DND-41 (cell line): ENCODE measurements around the gene SEC22C.

Experiments
- ATAC-seq: fragments of 200-7000 bp; cut with Tn5 transposase; 3 replicates; pipeline ENCODE4 v1.9.1; 2021; ENCODE audit warnings: low read depth; ENCODE audit not compliant: insufficient read depth
- DNase-seq: peaks from one replicate; pipeline ENCODE4 v3.0.0-alpha.2; 2020
- H2AFZ ChIP-seq: 2 replicates; pipeline ENCODE4 v1.6.0; 2012; ENCODE audit warnings: low read depth, low read length
- H3K27ac ChIP-seq: 2 replicates; pipeline ENCODE4 v1.5.1; 2012; ENCODE audit warnings: low read length, inconsistent platforms
- H3K27me3 ChIP-seq: fragments of 200-600 bp; sonication (generic); 2 replicates; pipeline ENCODE4 v1.6.0; 2012; ENCODE audit warnings: low read length, mild to moderate bottlenecking, inconsistent platforms; ENCODE audit not compliant: insufficient read depth, poor library complexity
- H3K36me3 ChIP-seq: 2 replicates; pipeline ENCODE4 v1.5.1; 2012; ENCODE audit warnings: low read length, inconsistent platforms; ENCODE audit not compliant: insufficient read depth
- H3K4me1 ChIP-seq: 2 replicates; pipeline ENCODE4 v1.5.1; 2012; ENCODE audit warnings: mild to moderate bottlenecking, low read length; ENCODE audit not compliant: insufficient read depth
- H3K4me2 ChIP-seq: 2 replicates; pipeline ENCODE4 v1.6.0; 2012; ENCODE audit warnings: mild to moderate bottlenecking, moderate library complexity, low read length, inconsistent platforms; ENCODE audit not compliant: insufficient read depth
- H3K4me3 ChIP-seq, 2 experiments: fragments of 200-600 bp in 1 of 2; shearing (Covaris generic) in 1 of 2; 2 replicates each; pipeline ENCODE4 v1.5.1; 2012 to 2016; ENCODE audit warnings: inconsistent platforms in 2 of 2, low read length in 2 of 2, mild to moderate bottlenecking in 2 of 2, low read depth in 1 of 2, moderate library complexity in 1 of 2
- H3K79me2 ChIP-seq: 2 replicates; pipeline ENCODE4 v1.6.0; 2012; ENCODE audit warnings: low read length, inconsistent platforms; ENCODE audit not compliant: insufficient read depth
- H3K9ac ChIP-seq: 2 replicates; pipeline ENCODE4 v1.6.0; 2012; ENCODE audit warnings: low read depth, mild to moderate bottlenecking, inconsistent platforms, low read length, moderate library complexity
- H3K9me3 ChIP-seq: 2 replicates; pipeline ENCODE4 v1.5.1; 2012; ENCODE audit warnings: low read length, moderate library complexity, mild to moderate bottlenecking, inconsistent platforms; ENCODE audit not compliant: insufficient read depth, severe bottlenecking
- H4K20me1 ChIP-seq: 2 replicates; pipeline ENCODE4 v1.6.0; 2012; ENCODE audit warnings: low read length; ENCODE audit not compliant: insufficient read depth
- EZH2 ChIP-seq: IDR thresholded peaks from 3 replicates; pipeline ENCODE4 v1.6.1; 2012; ENCODE audit warnings: borderline replicate concordance, low read depth, mild to moderate bottlenecking, moderate library complexity, low read length, inconsistent platforms; ENCODE audit not compliant: severe bottlenecking
- TF ChIP-seq, protein P1 (sequence below): IDR thresholded peaks from 2 replicates; pipeline ENCODE4 v1.5.1; 2012; ENCODE audit warnings: borderline replicate concordance, low read length, moderate library complexity, mild to moderate bottlenecking; ENCODE audit not compliant: poor library complexity, severe bottlenecking; ENCODE audit errors: extremely low read depth

SEC22C gene

DNA sequence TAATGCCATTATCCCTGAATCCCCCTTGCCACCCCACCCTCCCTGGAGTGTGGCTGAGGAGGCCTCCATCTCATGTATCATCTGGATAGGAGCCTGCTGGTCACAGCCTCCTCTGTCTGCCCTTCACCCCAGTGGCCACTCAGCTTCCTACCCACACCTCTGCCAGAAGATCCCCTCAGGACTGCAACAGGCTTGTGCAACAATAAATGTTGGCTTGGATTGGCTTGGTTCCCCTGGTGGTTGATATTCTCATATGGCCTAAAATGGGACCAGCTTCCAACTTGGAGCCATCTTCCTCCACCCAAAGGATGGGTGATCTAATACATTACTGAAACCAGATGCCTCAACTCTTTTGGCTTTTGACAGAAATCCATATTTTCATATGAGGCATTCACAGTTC lies 44.4 kb downstream of the SEC22C start:
- H2AFZ ChIP-seq: no peak overlapping the region
- no peak overlapping the region for H3K4me2 ChIP-seq
- no peak overlapping the region for H3K4me3 ChIP-seq
- DNase-seq: no peak
- TF ChIP-seq, protein P1, sequence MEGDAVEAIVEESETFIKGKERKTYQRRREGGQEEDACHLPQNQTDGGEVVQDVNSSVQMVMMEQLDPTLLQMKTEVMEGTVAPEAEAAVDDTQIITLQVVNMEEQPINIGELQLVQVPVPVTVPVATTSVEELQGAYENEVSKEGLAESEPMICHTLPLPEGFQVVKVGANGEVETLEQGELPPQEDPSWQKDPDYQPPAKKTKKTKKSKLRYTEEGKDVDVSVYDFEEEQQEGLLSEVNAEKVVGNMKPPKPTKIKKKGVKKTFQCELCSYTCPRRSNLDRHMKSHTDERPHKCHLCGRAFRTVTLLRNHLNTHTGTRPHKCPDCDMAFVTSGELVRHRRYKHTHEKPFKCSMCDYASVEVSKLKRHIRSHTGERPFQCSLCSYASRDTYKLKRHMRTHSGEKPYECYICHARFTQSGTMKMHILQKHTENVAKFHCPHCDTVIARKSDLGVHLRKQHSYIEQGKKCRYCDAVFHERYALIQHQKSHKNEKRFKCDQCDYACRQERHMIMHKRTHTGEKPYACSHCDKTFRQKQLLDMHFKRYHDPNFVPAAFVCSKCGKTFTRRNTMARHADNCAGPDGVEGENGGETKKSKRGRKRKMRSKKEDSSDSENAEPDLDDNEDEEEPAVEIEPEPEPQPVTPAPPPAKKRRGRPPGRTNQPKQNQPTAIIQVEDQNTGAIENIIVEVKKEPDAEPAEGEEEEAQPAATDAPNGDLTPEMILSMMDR: no peak
- no peak for TF ChIP-seq EZH2
- H3K27me3 ChIP-seq: no peaks in the 10 kb centered on the region
- no peaks in the 10 kb centered on the region for H3K9me3 ChIP-seq
- no peak overlapping the region for H3K27ac ChIP-seq
- peaks cover 3% of the 10 kb centered on the region; the same call in 1 of the 2 replicates for H4K20me1 ChIP-seq
- H3K79me2 ChIP-seq: no peaks in the 10 kb centered on the region
- no peaks in the 10 kb centered on the region for H3K4me1 ChIP-seq
- H3K36me3 ChIP-seq: no peaks in the 10 kb centered on the region
- ATAC-seq: no peak
- H3K9ac ChIP-seq: no peak overlapping the region

DNA sequence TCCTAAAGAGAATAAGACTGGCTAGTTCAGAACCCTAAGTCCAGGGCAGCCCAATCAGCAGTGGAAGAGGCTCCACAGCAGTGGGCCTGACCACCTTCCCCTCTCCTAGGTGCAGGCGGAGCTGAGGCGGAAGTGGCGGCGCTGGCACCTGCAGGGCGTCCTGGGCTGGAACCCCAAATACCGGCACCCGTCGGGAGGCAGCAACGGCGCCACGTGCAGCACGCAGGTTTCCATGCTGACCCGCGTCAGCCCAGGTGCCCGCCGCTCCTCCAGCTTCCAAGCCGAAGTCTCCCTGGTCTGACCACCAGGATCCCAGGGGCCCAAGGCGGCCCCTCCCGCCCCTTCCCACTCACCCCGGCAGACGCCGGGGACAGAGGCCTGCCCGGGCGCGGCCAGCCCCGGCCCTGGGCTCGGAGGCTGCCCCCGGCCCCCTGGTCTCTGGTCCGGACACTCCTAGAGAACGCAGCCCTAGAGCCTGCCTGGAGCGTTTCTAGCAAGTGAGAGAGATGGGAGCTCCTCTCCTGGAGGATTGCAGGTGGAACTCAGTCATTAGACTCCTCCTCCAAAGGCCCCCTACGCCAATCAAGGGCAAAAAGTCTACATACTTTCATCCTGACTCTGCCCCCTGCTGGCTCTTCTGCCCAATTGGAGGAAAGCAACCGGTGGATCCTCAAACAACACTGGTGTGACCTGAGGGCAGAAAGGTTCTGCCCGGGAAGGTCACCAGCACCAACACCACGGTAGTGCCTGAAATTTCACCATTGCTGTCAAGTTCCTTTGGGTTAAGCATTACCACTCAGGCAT lies 45.6 kb downstream of the SEC22C start:
- H3K4me2 ChIP-seq: no peak overlapping the region
- no peaks in the 10 kb centered on the region for H3K79me2 ChIP-seq
- no peaks in the 10 kb centered on the region for H3K4me1 ChIP-seq
- H3K9me3 ChIP-seq: no peaks in the 10 kb centered on the region
- TF ChIP-seq, protein P1: peak; percentile 55
- no peak for TF ChIP-seq EZH2
- H3K4me3 ChIP-seq: no peak overlapping the region
- H4K20me1 ChIP-seq: peaks cover 3% of the 10 kb centered on the region; the same call in 1 of the 2 replicates
- no peak overlapping the region for H3K9ac ChIP-seq
- DNase-seq: peak; percentile 13
- ATAC-seq: peak; percentile 44; the same call in 1 of the 3 replicates
- H3K36me3 ChIP-seq: no peaks in the 10 kb centered on the region
- H3K27ac ChIP-seq: no peak overlapping the region
- no peaks in the 10 kb centered on the region for H3K27me3 ChIP-seq
- no peak overlapping the region for H2AFZ ChIP-seq

DNA sequence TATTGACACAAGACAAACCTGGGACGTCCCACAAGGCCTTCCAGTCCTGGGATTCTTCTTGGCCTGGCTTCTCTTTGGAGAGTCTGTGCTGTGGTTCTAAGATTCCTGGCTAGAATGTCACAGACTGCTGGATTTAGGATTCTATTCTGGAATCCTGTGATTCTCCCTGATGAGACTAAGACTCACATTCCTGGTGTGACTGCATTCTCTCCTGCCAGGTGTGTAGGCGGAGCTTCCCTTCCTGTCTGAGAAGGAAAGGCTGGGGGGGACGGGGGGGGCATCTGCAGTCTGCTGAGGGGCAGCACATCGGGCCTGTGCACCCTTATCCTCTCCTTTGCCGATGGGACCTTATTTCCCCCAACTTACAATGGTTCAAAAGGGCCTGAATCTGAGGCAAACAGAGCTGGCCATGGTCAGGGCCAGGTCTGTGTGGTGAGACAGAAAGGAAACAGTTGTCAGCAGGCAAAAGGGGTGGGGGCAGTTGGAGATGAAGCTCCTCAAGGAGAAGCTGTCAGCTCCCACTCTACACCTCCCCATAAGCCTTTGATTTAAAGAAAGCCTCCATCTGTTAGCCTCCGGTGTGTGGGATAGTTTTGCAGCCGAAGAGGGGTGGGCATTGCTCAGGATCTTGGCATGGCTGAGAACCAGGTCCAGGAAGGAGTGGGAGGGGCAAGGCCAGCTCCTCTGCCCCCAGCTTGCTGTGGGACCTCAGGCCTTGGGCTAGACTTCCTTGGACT lies 48.4 kb downstream of the SEC22C start:
- Histone ChIP-seq H3K36me3 (no peaks in the 10 kb centered on the region), H3K4me1 (no peaks in the 10 kb centered on the region), H4K20me1 (no peaks in the 10 kb centered on the region), H3K4me3 (no peak overlapping the region), H3K4me2 (no peak overlapping the region), H3K27ac (no peak overlapping the region), H3K9me3 (no peaks in the 10 kb centered on the region), H3K79me2 (no peaks in the 10 kb centered on the region), H3K27me3 (no peaks in the 10 kb centered on the region), H3K9ac (no peak overlapping the region), H2AFZ (no peak overlapping the region)
- ATAC-seq: no peak
- DNase-seq: no peak
- TF ChIP-seq, protein P1: no peak
- TF ChIP-seq EZH2: no peak
